A549 (cell line): Measurements from ENCODE around the gene ST6GALNAC2. TPM values are rescaled to one million over a fixed set of nuclear protein-coding genes. Genes with fewer than 3 reads are reported as not detected.

Source experiments
- ATAC-seq, 2 experiments: fragments of 200-7000 bp in 1 of 2; fragments of >200 bp in 1 of 2; cut with Nextera tagmentation in 1 of 2; cut with Tn5 transposase in 1 of 2; 3 replicates each; pipeline versions ENCODE4 v1.8.0 to v1.9.1; 2018 to 2020; ENCODE audit warnings: mild to moderate bottlenecking in 1 of 2, moderate library complexity in 1 of 2
- CTCF ChIA-PET: fragments of 300-600 bp; sonication (Branson Sonifier 250); formaldehyde crosslinking; extraction: SDS; loops from one replicate; lab custom pipeline; 2021; ENCODE audit warnings: antibody characterized with exemption, inconsistent platforms; lab: Yijun Ruan, JAX
- POLR2A ChIA-PET: fragments of 350-600 bp; formaldehyde crosslinking; extraction: SDS; loops from one replicate; lab custom pipeline; 2021; ENCODE audit warnings: antibody characterized with exemption, inconsistent platforms; lab: Yijun Ruan, JAX
- DNase-seq, 2 experiments: peaks; one replicate each; pipeline versions ENCODE4 v3.0.0 to v3.0.0-alpha.2; 2011 to 2016; ENCODE audit warnings: low read depth in 1 of 2, low spot score in 1 of 2
- FAIRE-seq: peaks from 2 replicates; lab custom pipeline; 2011; peaks lifted over from hg19 to GRCh38; lab: Jason Lieb, UNC
- H3K27ac ChIP-seq, 2 experiments: fragments of >200 bp; sonication (Bioruptor Twin); formaldehyde crosslinking; 3 replicates each; pipeline ENCODE4 v1.5.1; 2016 to 2017
- H3K4me1 ChIP-seq: fragments of >200 bp; sonication (Bioruptor Twin); formaldehyde crosslinking; 3 replicates; pipeline ENCODE4 v1.6.1; 2016
- H3K4me2 ChIP-seq: fragments of >200 bp; sonication (Bioruptor Twin); formaldehyde crosslinking; 3 replicates; pipeline ENCODE4 v1.6.1; 2016
- H3K4me3 ChIP-seq: fragments of >200 bp; sonication (Bioruptor Twin); formaldehyde crosslinking; 3 replicates; pipeline ENCODE4 v1.5.1; 2016
- H3K9me3 ChIP-seq: fragments of >200 bp; sonication (Bioruptor Twin); formaldehyde crosslinking; 3 replicates; pipeline ENCODE4 v1.6.1; 2016
- CBX2 ChIP-seq: fragments of 200-600 bp; sonication (generic); IDR thresholded peaks from 2 replicates; pipeline ENCODE4 v1.6.1; 2016; ENCODE audit warnings: low read depth, mild to moderate bottlenecking, borderline replicate concordance
- CBX8 ChIP-seq: fragments of 200-600 bp; sonication (generic); IDR thresholded peaks from 2 replicates; pipeline ENCODE4 v1.6.1; 2016
- CHD4 ChIP-seq: fragments of 200-600 bp; sonication (generic); IDR thresholded peaks from 2 replicates; pipeline ENCODE4 v1.6.1; 2016; ENCODE audit warnings: antibody characterized with exemption, mild to moderate bottlenecking, borderline replicate concordance
- EHF ChIP-seq: fragments of 250-450 bp; sonication (Bioruptor Pico); IDR thresholded peaks from 2 replicates; pipeline ENCODE4 v1.5.0; 2020; ENCODE audit warnings: mild to moderate bottlenecking
- ESRRA ChIP-seq: fragments of 150-350 bp; IDR thresholded peaks from 2 replicates; pipeline ENCODE4 v1.6.1; 2014; ENCODE audit warnings: mild to moderate bottlenecking, low read length, borderline replicate concordance
- FOSL2 ChIP-seq, 2 experiments: fragments of 450-650 bp in 1 of 2; fragments of >200 bp in 1 of 2; sonication (Bioruptor Twin) in 1 of 2; formaldehyde crosslinking; IDR thresholded peaks; 2 replicates each; pipeline versions ENCODE4 v1.5.0 to v1.6.1; 2016 to 2020; ENCODE audit warnings: mild to moderate bottlenecking in 1 of 2, moderate library complexity in 1 of 2
- HEYL ChIP-seq: fragments of 250-450 bp; sonication (Bioruptor Pico); IDR thresholded peaks from 2 replicates; pipeline ENCODE4 v1.8.0; 2021; ENCODE audit warnings: mild to moderate bottlenecking, moderate library complexity
- HOXB13 ChIP-seq: fragments of 250-450 bp; sonication (Bioruptor Pico); IDR thresholded peaks from 2 replicates; pipeline ENCODE4 v1.5.0; 2020; ENCODE audit warnings: low read depth, mild to moderate bottlenecking, moderate library complexity
- JUN ChIP-seq, 2 experiments: fragments of >200 bp; sonication (Bioruptor Twin); formaldehyde crosslinking; IDR thresholded peaks; 2 replicates in 1 of 2; 3 replicates in 1 of 2; pipeline ENCODE4 v1.6.1; 2016 to 2017
- JUNB ChIP-seq: fragments of >200 bp; sonication (Bioruptor Twin); formaldehyde crosslinking; IDR thresholded peaks from 2 replicates; pipeline ENCODE4 v1.6.1; 2016
- KDM1A ChIP-seq: fragments of 200-600 bp; sonication (generic); IDR thresholded peaks from 2 replicates; pipeline ENCODE4 v1.6.1; 2016; ENCODE audit warnings: low read depth, mild to moderate bottlenecking
- KDM5A ChIP-seq: fragments of 200-600 bp; sonication (generic); IDR thresholded peaks from 2 replicates; pipeline ENCODE4 v1.6.1; 2016; ENCODE audit warnings: antibody characterized with exemption, mild to moderate bottlenecking
- MAFK ChIP-seq: fragments of 450-650 bp; IDR thresholded peaks from 2 replicates; pipeline ENCODE4 v1.6.1; 2014; ENCODE audit not compliant: partially characterized antibody
- NFE2L2 ChIP-seq: fragments of 150-350 bp; conservative IDR thresholded peaks from 2 replicates; pipeline ENCODE4 v1.6.1; 2014; ENCODE audit warnings: low read length
- RAD21 ChIP-seq, 2 experiments: fragments of >200 bp in 1 of 2; sonication (Bioruptor Twin) in 1 of 2; formaldehyde crosslinking in 1 of 2; IDR thresholded peaks in 1 of 2; conservative IDR thresholded peaks in 1 of 2; 2 replicates in 1 of 2; 3 replicates in 1 of 2; pipeline ENCODE4 v1.6.1; 2012 to 2018; ENCODE audit warnings: inconsistent platforms in 1 of 2
- RCOR1 ChIP-seq: fragments of 150-350 bp; IDR thresholded peaks from 2 replicates; pipeline ENCODE4 v1.6.1; 2014; ENCODE audit warnings: antibody characterized with exemption, low read length, low read depth
- RNF2 ChIP-seq: fragments of 200-600 bp; sonication (generic); IDR thresholded peaks from 2 replicates; pipeline ENCODE4 v1.6.1; 2016; ENCODE audit warnings: low read depth, mild to moderate bottlenecking, antibody characterized with exemption, moderate library complexity, borderline replicate concordance
- SMC3 ChIP-seq: fragments of >200 bp; sonication (Bioruptor Twin); formaldehyde crosslinking; IDR thresholded peaks from 3 replicates; pipeline ENCODE4 v1.6.1; 2018; ENCODE audit warnings: inconsistent platforms
- ZFP36 ChIP-seq: fragments of 450-650 bp; IDR thresholded peaks from 2 replicates; pipeline ENCODE4 v1.6.1; 2014; ENCODE audit warnings: borderline replicate concordance; ENCODE audit not compliant: partially characterized antibody
- ZNF302 ChIP-seq: fragments of 250-450 bp; sonication (Bioruptor Pico); IDR thresholded peaks from 2 replicates; pipeline ENCODE4 v1.9.0; 2021; ENCODE audit warnings: inconsistent platforms, mild to moderate bottlenecking, moderate library complexity
- WGBS: methylation state at CpG from one replicate; pipeline ENCODE4 v1.1.6; 2017; ENCODE audit errors: missing lambda C conversion rate; 5-methylcytosine and 5-hydroxymethylcytosine counted together
- polyA plus RNA-seq, 4 experiments: library from polyadenylated mRNA; depleted of rRNA in 3 of 4; stranded (reverse); fragments of >200 nt; fragmentation: RNase III in 1 of 4; extraction: RNeasy Plus Mini Kit Qiagen cat#74134 plus additional on column Dnase treatment in 1 of 4; gene quantifications; 2 replicates in 3 of 4; 3 replicates in 1 of 4; pipeline ENCODE4 v1.2.3, GENCODE V29; 2011 to 2017
- TF ChIP-seq, protein P1 (sequence below): fragments of 150-350 bp; IDR thresholded peaks from 2 replicates; pipeline ENCODE4 v1.6.1; 2014; ENCODE audit warnings: low read depth, mild to moderate bottlenecking, low read length
- TF ChIP-seq, protein P2 (sequence below): fragments of 250-450 bp; sonication (Bioruptor Pico); IDR thresholded peaks from 2 replicates; pipeline ENCODE4 v1.5.0; 2020; ENCODE audit warnings: low read depth, mild to moderate bottlenecking, moderate library complexity
- TF ChIP-seq, protein P3 (sequence below): fragments of 200-600 bp; sonication (generic); IDR thresholded peaks from 2 replicates; pipeline ENCODE4 v1.6.1; 2016; ENCODE audit warnings: antibody characterized with exemption, mild to moderate bottlenecking, moderate library complexity
- TF ChIP-seq, protein P4 (sequence below): fragments of 450-650 bp; IDR thresholded peaks from 2 replicates; pipeline ENCODE4 v1.6.1; 2014; ENCODE audit warnings: antibody characterized with exemption

ST6GALNAC2 gene
- polyA plus RNA-seq, 2 of the 4 experiments (the other 2 are of a cell fraction) = 0.41 to 0.74 TPM

DNA sequence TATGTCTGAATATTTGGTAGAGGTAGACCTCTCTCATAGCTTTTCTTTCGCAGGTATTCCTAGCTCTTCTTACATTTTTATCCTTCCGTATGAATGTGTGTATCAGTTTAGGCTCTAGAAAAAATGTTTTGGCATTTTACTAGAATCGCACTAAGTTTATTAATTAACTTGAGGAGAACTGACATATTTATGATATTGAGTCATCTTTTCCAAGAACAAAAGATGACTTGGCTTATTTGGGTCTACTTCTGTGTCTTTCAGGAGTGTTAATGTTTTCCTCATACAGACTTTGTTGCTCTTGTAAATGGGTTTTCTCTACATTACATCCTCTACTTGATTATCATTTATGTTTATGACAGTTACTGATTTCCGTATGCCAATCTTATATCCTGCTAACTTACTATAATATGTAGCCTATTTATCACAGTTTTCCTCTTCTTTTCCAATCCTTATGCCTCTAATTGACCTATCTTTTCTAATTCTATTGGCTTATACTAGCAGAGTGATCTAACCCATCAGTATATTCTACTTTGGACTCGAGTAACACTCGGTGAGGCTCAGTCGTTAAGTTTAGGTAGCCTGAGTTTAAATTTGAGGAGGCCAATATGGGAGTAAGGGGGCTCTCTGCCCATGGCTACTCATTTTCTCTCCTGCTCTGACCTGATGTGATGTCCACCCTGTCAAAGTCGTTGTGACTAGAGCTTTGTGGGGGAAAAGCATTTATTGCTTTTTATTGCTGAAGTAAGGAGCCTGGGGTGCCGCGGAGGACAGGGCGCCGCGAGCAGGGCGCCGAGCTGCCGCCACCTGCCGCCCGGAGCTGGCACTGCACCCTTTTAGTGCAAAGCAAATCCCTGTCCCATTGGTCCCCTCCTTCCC, 37.8 kb upstream of the ST6GALNAC2 start (continued):
- TF ChIP-seq ESRRA (no peak), KDM1A (no peak), CHD4 (no peak), HOXB13 (CRISPR knock-in tag) (0 out of 2 replicates have a peak, but pooled peaks have one; percentile 64), CBX8 (no peak), SMC3 (peak; percentile 96), RCOR1 (no peak), JUNB (no peak), KDM5A (no peak), MAFK (peak; percentile 87), NFE2L2 (0 out of 2 replicates have a peak, but pooled peaks have one; percentile 60), RNF2 (no peak), EHF (CRISPR knock-in tag) (no peak), JUN (IDR thresholded peaks at IDR 0.05) (no peak)
- TF ChIP-seq, protein P1, sequence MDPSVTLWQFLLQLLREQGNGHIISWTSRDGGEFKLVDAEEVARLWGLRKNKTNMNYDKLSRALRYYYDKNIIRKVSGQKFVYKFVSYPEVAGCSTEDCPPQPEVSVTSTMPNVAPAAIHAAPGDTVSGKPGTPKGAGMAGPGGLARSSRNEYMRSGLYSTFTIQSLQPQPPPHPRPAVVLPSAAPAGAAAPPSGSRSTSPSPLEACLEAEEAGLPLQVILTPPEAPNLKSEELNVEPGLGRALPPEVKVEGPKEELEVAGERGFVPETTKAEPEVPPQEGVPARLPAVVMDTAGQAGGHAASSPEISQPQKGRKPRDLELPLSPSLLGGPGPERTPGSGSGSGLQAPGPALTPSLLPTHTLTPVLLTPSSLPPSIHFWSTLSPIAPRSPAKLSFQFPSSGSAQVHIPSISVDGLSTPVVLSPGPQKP = no peak
- TF ChIP-seq, protein P2, sequence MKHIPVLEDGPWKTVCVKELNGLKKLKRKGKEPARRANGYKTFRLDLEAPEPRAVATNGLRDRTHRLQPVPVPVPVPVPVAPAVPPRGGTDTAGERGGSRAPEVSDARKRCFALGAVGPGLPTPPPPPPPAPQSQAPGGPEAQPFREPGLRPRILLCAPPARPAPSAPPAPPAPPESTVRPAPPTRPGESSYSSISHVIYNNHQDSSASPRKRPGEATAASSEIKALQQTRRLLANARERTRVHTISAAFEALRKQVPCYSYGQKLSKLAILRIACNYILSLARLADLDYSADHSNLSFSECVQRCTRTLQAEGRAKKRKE (CRISPR knock-in tag) = no peak

DNA sequence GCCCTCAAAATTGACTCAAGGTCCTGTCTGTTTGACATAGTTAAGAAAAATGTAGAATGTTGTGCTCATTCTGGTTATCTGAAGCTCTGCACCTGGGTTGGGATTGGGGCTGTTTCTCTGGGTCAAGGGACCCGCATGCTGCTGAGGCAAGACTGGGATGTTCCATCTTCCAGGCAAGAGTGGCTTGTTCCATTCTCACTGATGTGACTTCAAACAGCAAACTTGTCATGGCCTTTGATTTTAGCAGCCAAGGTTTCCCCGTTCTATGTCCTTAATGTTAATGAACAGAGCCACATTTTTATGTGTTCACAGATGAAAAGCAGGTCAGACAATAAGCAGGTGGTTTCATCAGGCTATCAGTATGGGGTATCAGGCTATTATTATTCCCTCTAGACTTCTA, 32.2 kb upstream of the ST6GALNAC2 start:
- POLR2A ChIA-PET = no interaction called here
- TF ChIP-seq CHD4 (no peak), CBX2 (no peak), RCOR1 (no peak), HOXB13 (CRISPR knock-in tag) (no peak)
- no peak for FAIRE-seq

DNA sequence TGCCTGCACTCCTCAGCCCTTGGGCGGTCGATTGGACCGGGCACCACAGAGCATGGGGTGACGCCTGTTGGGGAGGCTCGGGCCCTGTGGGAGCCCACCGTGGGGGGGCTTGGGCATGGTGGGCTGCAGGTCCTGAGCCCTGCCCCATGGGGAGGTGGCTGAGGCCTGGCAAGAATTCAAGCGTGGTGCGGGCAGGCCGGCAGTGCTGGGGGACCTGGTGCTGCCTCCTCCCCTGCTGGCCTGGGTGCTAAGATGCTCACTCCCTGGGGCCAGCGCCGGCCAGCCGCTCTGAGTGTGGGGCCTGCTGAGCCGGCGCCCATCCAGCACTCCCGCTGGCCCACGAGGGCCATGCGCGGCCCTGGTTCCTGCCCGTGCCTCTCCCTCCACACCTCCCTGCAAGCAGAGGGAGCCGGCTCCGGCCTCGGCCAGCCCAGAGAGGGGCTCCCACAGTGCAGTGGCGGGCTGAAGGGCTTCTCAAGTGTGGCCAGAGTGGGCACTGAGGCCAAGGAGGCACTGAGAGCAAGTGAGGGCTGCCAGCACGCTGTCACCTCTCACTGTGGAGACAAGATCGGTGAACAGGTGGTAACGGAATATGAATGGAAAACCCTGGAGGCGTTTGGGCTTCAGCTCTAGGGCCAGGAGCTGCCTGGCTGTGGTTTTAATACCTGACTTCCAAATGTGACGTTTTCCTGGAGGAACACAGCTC, 29.4 kb upstream of the ST6GALNAC2 start:
- CTCF ChIA-PET = interaction anchor here (0.7 to 6.3 kb wide), 8 partner anchors 9 to 92 kb away, joined by 3 to 104 read pairs (median 4); partner anchors contain the start of gene ST6GALNAC2
- no peak for FAIRE-seq
- POLR2A ChIA-PET = no interaction called here
- TF ChIP-seq HEYL (CRISPR knock-in tag) = no peak
- no peak for TF ChIP-seq KDM1A
- TF ChIP-seq, protein P3, sequence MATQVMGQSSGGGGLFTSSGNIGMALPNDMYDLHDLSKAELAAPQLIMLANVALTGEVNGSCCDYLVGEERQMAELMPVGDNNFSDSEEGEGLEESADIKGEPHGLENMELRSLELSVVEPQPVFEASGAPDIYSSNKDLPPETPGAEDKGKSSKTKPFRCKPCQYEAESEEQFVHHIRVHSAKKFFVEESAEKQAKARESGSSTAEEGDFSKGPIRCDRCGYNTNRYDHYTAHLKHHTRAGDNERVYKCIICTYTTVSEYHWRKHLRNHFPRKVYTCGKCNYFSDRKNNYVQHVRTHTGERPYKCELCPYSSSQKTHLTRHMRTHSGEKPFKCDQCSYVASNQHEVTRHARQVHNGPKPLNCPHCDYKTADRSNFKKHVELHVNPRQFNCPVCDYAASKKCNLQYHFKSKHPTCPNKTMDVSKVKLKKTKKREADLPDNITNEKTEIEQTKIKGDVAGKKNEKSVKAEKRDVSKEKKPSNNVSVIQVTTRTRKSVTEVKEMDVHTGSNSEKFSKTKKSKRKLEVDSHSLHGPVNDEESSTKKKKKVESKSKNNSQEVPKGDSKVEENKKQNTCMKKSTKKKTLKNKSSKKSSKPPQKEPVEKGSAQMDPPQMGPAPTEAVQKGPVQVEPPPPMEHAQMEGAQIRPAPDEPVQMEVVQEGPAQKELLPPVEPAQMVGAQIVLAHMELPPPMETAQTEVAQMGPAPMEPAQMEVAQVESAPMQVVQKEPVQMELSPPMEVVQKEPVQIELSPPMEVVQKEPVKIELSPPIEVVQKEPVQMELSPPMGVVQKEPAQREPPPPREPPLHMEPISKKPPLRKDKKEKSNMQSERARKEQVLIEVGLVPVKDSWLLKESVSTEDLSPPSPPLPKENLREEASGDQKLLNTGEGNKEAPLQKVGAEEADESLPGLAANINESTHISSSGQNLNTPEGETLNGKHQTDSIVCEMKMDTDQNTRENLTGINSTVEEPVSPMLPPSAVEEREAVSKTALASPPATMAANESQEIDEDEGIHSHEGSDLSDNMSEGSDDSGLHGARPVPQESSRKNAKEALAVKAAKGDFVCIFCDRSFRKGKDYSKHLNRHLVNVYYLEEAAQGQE = no peak
- TF ChIP-seq EHF (CRISPR knock-in tag) = no peak
- TF ChIP-seq RAD21 (conservative IDR thresholded peaks at IDR 0.05 in 1 of 2, IDR thresholded peaks at IDR 0.05 in 1 of 2) = no peak
- TF ChIP-seq ZFP36 = no peak
- TF ChIP-seq, protein P4, sequence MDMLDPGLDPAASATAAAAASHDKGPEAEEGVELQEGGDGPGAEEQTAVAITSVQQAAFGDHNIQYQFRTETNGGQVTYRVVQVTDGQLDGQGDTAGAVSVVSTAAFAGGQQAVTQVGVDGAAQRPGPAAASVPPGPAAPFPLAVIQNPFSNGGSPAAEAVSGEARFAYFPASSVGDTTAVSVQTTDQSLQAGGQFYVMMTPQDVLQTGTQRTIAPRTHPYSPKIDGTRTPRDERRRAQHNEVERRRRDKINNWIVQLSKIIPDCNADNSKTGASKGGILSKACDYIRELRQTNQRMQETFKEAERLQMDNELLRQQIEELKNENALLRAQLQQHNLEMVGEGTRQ = no peak
- no peak for TF ChIP-seq FOSL2 (IDR thresholded peaks at IDR 0.05)
- no peak for TF ChIP-seq FOSL2 (CRISPR knock-in tag; IDR thresholded peaks at IDR 0.05)
- no peak for TF ChIP-seq JUNB
- no peak for TF ChIP-seq ZNF302

More for the DNA sequence above, 32.2 kb upstream of the ST6GALNAC2 start:
- no peaks in the 10 kb centered on the region for H3K9me3 ChIP-seq
- no peak overlapping the region for H3K4me3 ChIP-seq
- no peak overlapping the region for H3K27ac ChIP-seq
- WGBS = 73% methylated on average over 2 of the region's 2 CpGs
- ATAC-seq = no peak
- no peak overlapping the region for H3K4me2 ChIP-seq
- peaks cover 2% of the 10 kb centered on the region; the same call in 1 of the 3 replicates for H3K4me1 ChIP-seq
- CTCF ChIA-PET = interaction anchor here (0.8 to 2.4 kb wide), 8 partner anchors 17 to 101 kb away, joined by 3 to 11 read pairs (median 4); no protein-coding TSS in a partner anchor
- no peak for DNase-seq

More for the DNA sequence above, 29.4 kb upstream of the ST6GALNAC2 start:
- Histone ChIP-seq H3K4me1 (peaks cover 10% of the 10 kb centered on the region), H3K27ac (no peak overlapping the region), H3K4me3 (no peak overlapping the region), H3K9me3 (no peaks in the 10 kb centered on the region), H3K4me2 (no peak overlapping the region)
- ATAC-seq (no peak), DNase-seq (no peak)
- 87% methylated on average over 24 of the region's 28 CpGs for WGBS
